Keratinocyte (primary cell): ENCODE results near the gene DCT.

ENCODE experiments used
- CTCF ChIP-seq, 3 experiments: IDR thresholded peaks in 1 of 3; conservative IDR thresholded peaks in 1 of 3; optimal IDR thresholded peaks in 1 of 3; 2 replicates in 2 of 3; 3 replicates in 1 of 3; pipeline versions ENCODE3 to v1.5.1; 2011; ENCODE audit warnings: low read length in 3 of 3, mild to moderate bottlenecking in 3 of 3, moderate library complexity in 2 of 3, control low read depth in 1 of 3, inconsistent platforms in 1 of 3; ENCODE audit not compliant: insufficient read depth in 2 of 3; ENCODE audit errors: extremely low read depth in 1 of 3
- EZH2 ChIP-seq: IDR thresholded peaks from one replicate; pipeline ENCODE4 v1.6.1; 2012; ENCODE audit warnings: inconsistent platforms, mild to moderate bottlenecking, low read length, moderate library complexity

- no peak for TF ChIP-seq CTCF (optimal IDR thresholded peaks at IDR 0.05 in 1 of 3, IDR thresholded peaks at IDR 0.05 in 1 of 3, conservative IDR thresholded peaks at IDR 0.05 in 1 of 3; ENCODE audit: extremely low read depth in 1 of 3, insufficient read depth in 2 of 3, low read length in 3 of 3)
- TF ChIP-seq EZH2 = no peak
Measured at GRCh38 chr13:94387047-94387446, 92.4 kb downstream of the DCT start.
